SK-N-SH (cell line): ENCODE data around the gene MUC5AC.

Experiments
- CTCF ChIP-seq: fragments of 200-600 bp; sonication (generic); IDR thresholded peaks from 2 replicates; pipeline ENCODE4 v1.6.1; 2017; ENCODE audit warnings: antibody characterized with exemption, mild to moderate bottlenecking, moderate library complexity
- MAX ChIP-seq: IDR thresholded peaks from 2 replicates; pipeline ENCODE4 v1.4.0; 2012; ENCODE audit warnings: low read depth
- MXI1 ChIP-seq: IDR thresholded peaks from 2 replicates; pipeline ENCODE4 v1.6.1; 2012; ENCODE audit warnings: mild to moderate bottlenecking, low read depth, low read length, improper control_type of control experiment
- REST ChIP-seq: IDR thresholded peaks from 2 replicates; pipeline ENCODE4 v1.6.1; 2012; ENCODE audit warnings: mild to moderate bottlenecking, low read depth, low read length, moderate library complexity
- YY1 ChIP-seq: IDR thresholded peaks from 2 replicates; pipeline ENCODE4 v1.4.0; 2012; ENCODE audit warnings: low read depth, mild to moderate bottlenecking

- TF ChIP-seq MAX (no peak), CTCF (no peak), REST (no peak), MXI1 (no peak), YY1 (no peak)
Measured at GRCh38 chr11:1222491-1223345, 65.0 kb downstream of the MUC5AC start, which contains the start of gene MUC5B.
